ENCODE measurements around the gene SPATS2L. TPM values are rescaled to one million over a fixed set of nuclear protein-coding genes. Genes with fewer than 3 reads are reported as not detected.

Gene SPATS2L
- polyA plus RNA-seq, 1 of the 3 experiments (the other 2 are of a cell fraction) = 86.8 TPM

DNA sequence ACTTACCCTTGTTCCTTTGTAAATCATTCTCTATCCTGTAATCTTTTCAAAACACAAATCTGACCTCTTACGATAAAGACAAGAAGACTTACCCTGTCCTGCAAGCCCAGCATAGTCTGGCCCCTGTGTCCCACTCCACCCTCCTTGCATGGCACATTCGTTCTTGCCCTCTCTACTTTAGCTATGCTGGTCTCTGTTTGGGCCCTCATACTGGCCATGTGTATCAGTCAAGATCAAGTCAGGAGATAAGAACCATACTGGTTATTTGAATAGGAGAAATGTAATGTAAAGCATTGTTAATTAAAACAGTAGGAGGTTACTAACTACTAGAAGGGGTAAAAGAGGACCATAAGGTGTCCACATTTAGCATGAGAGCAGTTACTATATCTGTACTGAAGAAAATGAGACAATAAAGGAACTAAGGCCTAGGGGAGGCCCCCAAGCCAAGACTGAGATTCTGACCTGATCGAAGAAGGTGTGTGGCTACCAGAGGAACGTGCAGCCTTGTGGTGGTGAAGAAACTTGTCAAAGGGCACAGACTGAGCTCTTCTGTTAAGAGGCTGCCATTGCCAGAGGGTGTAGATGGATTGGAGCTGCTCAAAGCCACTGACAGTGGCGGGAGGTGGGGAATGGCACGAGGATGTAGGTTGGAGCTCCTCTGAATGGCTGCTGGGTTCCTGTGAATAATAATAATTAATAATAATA, 122.6 kb downstream of the SPATS2L start:
- Histone ChIP-seq H3K4me2 (no peak overlapping the region), H4K20me1 (ENCODE audit: insufficient read depth) (no peaks in the 10 kb centered on the region), H3K9ac (no peak overlapping the region), H3K9me3 (no peaks in the 10 kb centered on the region), H3K4me1 (ENCODE audit: control insufficient read depth in 1 of 2, insufficient read depth in 2 of 2, low read depth in 1 of 2, low read length in 1 of 2) (peaks cover 0 to 27% of the 10 kb centered on the region in 2 experiments; a peak in 2 of 4 replicates), H3K9me2 (no peaks in the 10 kb centered on the region), H3K79me2 (ENCODE audit: insufficient read depth) (no peaks in the 10 kb centered on the region), H3F3A (replicated peaks; ENCODE audit: insufficient read depth) (no peaks in the 10 kb centered on the region), H2AFZ (ENCODE audit: low read depth) (no peak overlapping the region), H3K36me3 (replicated peaks in 1 of 2; ENCODE audit: control insufficient read depth in 1 of 2, insufficient read depth in 2 of 2, low read length in 1 of 2) (peaks cover 7 to 50% of the 10 kb centered on the region in 2 experiments), H3K27me3 (ENCODE audit: insufficient read depth) (no peaks in the 10 kb centered on the region), H3K4me3 (ENCODE audit: low read depth in 2 of 2, low read length in 1 of 2) (no peak overlapping the region), H3K27ac (ENCODE audit: low read depth in 2 of 2, low read length in 1 of 2) (peak overlapping the region; percentile 6 to 95; a peak in 2 of 4 replicates)
- ChIA-PET CTCF (interaction anchor here (0.6 to 1.3 kb wide), 2 partner anchors 443 to 449 kb away, joined by 3 read pairs; no protein-coding TSS in a partner anchor), POLR2A (no interaction called here)
- DNase-seq = no peak
- 92% methylated on average over 6 of the region's 6 CpGs for WGBS (ENCODE audit: low lambda C conversion rate)
- no peak for TF ChIP-seq GABPA (IDR thresholded peaks at IDR 0.05; ENCODE audit: low read depth)
- peak; percentile 56 for TF ChIP-seq GATA2 (CRISPR knock-in tag; IDR thresholded peaks at IDR 0.05)

DNA sequence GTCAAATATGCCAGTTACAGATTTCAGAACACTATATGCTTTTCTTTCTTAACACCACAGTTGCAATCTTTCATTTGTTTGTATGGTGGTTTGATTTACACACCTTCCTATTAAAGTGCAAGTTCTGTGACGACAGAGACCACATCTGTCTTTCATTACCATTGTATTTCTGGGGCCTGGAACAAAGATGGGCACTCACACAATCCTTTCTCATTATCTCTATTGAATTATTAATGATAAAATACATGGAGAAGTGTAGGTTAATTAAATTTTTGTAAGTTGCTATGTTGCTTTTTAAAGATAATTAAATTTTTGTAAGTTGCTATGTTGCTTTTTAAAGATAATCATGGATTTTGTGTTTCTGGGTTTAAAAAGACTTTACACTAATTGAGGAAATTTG, 123.5 kb downstream of the SPATS2L start:
- Histone ChIP-seq H3F3A (replicated peaks; ENCODE audit: insufficient read depth) (no peaks in the 10 kb centered on the region), H4K20me1 (ENCODE audit: insufficient read depth) (no peaks in the 10 kb centered on the region), H3K4me2 (no peak overlapping the region), H3K27ac (ENCODE audit: low read depth in 2 of 2, low read length in 1 of 2) (peak overlapping the region; percentile 6 to 95; a peak in 3 of 4 replicates), H3K9ac (no peak overlapping the region), H3K79me2 (ENCODE audit: insufficient read depth) (no peaks in the 10 kb centered on the region), H3K4me3 (ENCODE audit: low read depth in 2 of 2, low read length in 1 of 2) (no peak overlapping the region), H2AFZ (ENCODE audit: low read depth) (no peak overlapping the region), H3K9me3 (no peaks in the 10 kb centered on the region), H3K4me1 (ENCODE audit: control insufficient read depth in 1 of 2, insufficient read depth in 2 of 2, low read depth in 1 of 2, low read length in 1 of 2) (peaks cover 0 to 23% of the 10 kb centered on the region in 2 experiments; a peak in 2 of 4 replicates), H3K9me2 (no peaks in the 10 kb centered on the region), H3K27me3 (ENCODE audit: insufficient read depth) (no peaks in the 10 kb centered on the region), H3K36me3 (replicated peaks in 1 of 2; ENCODE audit: control insufficient read depth in 1 of 2, insufficient read depth in 2 of 2, low read length in 1 of 2) (peaks cover 8 to 57% of the 10 kb centered on the region in 2 experiments)
- POLR2A ChIA-PET = no interaction called here
- 41% methylated on average over 1 of the region's 1 CpG for WGBS (ENCODE audit: low lambda C conversion rate)
- CTCF ChIA-PET = interaction anchor here (1.3 kb wide), 1 partner anchor 444 kb away, joined by 3 read pairs; no protein-coding TSS in a partner anchor
- DNase-seq = peak; percentile 56
- TF ChIP-seq SIN3A (IDR thresholded peaks at IDR 0.05; ENCODE audit: borderline replicate concordance, low read depth, low read length) = no peak
- TF ChIP-seq GATA2 (CRISPR knock-in tag; IDR thresholded peaks at IDR 0.05) = peak; percentile 83
- no peak for TF ChIP-seq JUND (IDR thresholded peaks at IDR 0.05)
- TF ChIP-seq, protein P1, sequence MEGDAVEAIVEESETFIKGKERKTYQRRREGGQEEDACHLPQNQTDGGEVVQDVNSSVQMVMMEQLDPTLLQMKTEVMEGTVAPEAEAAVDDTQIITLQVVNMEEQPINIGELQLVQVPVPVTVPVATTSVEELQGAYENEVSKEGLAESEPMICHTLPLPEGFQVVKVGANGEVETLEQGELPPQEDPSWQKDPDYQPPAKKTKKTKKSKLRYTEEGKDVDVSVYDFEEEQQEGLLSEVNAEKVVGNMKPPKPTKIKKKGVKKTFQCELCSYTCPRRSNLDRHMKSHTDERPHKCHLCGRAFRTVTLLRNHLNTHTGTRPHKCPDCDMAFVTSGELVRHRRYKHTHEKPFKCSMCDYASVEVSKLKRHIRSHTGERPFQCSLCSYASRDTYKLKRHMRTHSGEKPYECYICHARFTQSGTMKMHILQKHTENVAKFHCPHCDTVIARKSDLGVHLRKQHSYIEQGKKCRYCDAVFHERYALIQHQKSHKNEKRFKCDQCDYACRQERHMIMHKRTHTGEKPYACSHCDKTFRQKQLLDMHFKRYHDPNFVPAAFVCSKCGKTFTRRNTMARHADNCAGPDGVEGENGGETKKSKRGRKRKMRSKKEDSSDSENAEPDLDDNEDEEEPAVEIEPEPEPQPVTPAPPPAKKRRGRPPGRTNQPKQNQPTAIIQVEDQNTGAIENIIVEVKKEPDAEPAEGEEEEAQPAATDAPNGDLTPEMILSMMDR (IDR thresholded peaks at IDR 0.05) = no peak
- TF ChIP-seq FOSL2 (IDR thresholded peaks at IDR 0.05; ENCODE audit: borderline replicate concordance, low read depth) = no peak
- TF ChIP-seq POLR2AphosphoS5 (IDR thresholded peaks at IDR 0.05; ENCODE audit: low read depth, low read length) = peak; percentile 47; the same call in 1 of the 2 replicates
- TF ChIP-seq, protein P2, sequence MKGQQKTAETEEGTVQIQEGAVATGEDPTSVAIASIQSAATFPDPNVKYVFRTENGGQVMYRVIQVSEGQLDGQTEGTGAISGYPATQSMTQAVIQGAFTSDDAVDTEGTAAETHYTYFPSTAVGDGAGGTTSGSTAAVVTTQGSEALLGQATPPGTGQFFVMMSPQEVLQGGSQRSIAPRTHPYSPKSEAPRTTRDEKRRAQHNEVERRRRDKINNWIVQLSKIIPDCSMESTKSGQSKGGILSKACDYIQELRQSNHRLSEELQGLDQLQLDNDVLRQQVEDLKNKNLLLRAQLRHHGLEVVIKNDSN (IDR thresholded peaks at IDR 0.05; ENCODE audit: borderline replicate concordance, low read depth) = no peak
- TF ChIP-seq RCOR1 (IDR thresholded peaks at IDR 0.05; ENCODE audit: low read length) = peak; percentile 93
- TF ChIP-seq GABPA (IDR thresholded peaks at IDR 0.05; ENCODE audit: low read depth) = no peak
- TF ChIP-seq, protein P3, sequence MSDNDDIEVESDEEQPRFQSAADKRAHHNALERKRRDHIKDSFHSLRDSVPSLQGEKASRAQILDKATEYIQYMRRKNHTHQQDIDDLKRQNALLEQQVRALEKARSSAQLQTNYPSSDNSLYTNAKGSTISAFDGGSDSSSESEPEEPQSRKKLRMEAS (IDR thresholded peaks at IDR 0.05; ENCODE audit: low read depth) = no peak
- peak in 1 of 2 experiments; percentile 94; a peak in 2 of 4 replicates for TF ChIP-seq EP300 (IDR thresholded peaks at IDR 0.05; ENCODE audit: borderline replicate concordance in 1 of 2, low read depth in 1 of 2, low read length in 1 of 2)
- TF ChIP-seq YY1 (IDR thresholded peaks at IDR 0.05; ENCODE audit: low read depth) = no peak
- peak; percentile 94 for TF ChIP-seq FOXJ3 (CRISPR knock-in tag; IDR thresholded peaks at IDR 0.05)
- TF ChIP-seq, protein P4, sequence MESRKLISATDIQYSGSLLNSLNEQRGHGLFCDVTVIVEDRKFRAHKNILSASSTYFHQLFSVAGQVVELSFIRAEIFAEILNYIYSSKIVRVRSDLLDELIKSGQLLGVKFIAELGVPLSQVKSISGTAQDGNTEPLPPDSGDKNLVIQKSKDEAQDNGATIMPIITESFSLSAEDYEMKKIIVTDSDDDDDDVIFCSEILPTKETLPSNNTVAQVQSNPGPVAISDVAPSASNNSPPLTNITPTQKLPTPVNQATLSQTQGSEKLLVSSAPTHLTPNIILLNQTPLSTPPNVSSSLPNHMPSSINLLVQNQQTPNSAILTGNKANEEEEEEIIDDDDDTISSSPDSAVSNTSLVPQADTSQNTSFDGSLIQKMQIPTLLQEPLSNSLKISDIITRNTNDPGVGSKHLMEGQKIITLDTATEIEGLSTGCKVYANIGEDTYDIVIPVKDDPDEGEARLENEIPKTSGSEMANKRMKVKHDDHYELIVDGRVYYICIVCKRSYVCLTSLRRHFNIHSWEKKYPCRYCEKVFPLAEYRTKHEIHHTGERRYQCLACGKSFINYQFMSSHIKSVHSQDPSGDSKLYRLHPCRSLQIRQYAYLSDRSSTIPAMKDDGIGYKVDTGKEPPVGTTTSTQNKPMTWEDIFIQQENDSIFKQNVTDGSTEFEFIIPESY (IDR thresholded peaks at IDR 0.05; ENCODE audit: borderline replicate concordance, low read depth) = no peak
- no peak for TF ChIP-seq MXI1 (IDR thresholded peaks at IDR 0.05; ENCODE audit: low read depth, low read length)
- TF ChIP-seq, protein P5, sequence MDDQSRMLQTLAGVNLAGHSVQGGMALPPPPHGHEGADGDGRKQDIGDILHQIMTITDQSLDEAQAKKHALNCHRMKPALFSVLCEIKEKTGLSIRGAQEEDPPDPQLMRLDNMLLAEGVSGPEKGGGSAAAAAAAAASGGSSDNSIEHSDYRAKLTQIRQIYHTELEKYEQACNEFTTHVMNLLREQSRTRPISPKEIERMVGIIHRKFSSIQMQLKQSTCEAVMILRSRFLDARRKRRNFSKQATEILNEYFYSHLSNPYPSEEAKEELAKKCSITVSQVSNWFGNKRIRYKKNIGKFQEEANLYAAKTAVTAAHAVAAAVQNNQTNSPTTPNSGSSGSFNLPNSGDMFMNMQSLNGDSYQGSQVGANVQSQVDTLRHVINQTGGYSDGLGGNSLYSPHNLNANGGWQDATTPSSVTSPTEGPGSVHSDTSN (IDR thresholded peaks at IDR 0.05) = no peak
- peak; percentile 83 for TF ChIP-seq TCF12 (IDR thresholded peaks at IDR 0.05)
- no peak for TF ChIP-seq FOXM1 (IDR thresholded peaks at IDR 0.05; ENCODE audit: low read depth)
